Measurements from ENCODE around the gene ZNF469. TPM values are rescaled to one million over a fixed set of nuclear protein-coding genes. Genes with fewer than 3 reads are reported as not detected.

Gene ZNF469
- total and polyA plus RNA-seq, 2 of the 13 experiments (the other 11 are each of a cell fraction or from before 2014, with no cell fraction given), result not detected

DNA sequence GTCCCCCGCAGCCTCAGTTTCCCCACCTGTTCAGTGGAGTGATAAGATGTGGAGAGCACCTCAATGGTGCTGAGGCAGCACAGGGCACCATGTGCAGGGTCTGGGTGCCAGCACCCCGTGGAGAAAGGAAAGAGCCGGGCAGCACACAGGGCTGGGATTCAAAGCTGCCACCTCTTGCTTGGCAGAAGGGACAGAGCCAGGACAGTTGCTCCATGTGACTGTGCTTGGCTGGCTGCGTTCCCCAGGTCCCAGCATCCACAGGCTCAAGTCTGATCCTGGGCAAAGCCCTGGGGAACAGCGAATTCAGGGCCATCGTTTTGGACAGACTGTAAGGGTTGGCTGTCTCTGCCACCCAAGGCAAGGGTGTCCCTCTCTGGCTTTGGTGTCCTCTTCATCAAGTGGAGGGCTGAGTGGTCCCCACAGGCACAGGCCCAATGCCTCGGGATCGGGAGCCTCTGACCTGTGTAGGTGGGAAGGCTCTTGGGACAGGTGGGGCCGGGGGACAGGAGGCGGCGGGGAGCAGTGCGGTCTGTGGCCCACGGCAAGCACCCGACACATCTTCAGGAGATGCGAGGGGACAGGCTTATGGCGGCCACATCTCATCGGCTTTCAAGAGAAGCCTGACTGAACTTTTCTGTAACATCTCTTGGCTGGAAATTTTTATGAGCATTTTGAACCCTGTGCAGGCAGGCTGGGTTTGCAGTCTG is 8.5 kb downstream of the ZNF469 start:
- no peak for ATAC-seq
- ChIA-PET CTCF (ENCODE audit: low intra/inter-chr PET ratio, low total read pairs) (no interaction called here), POLR2A (no interaction called here)
- TF ChIP-seq ZNF761 (CRISPR knock-in tag; conservative IDR thresholded peaks at IDR 0.05), result no peak
- no peak for TF ChIP-seq ASH2L (IDR thresholded peaks at IDR 0.05; ENCODE audit: insufficient read length, low read depth, low read length)
- TF ChIP-seq, protein P1, sequence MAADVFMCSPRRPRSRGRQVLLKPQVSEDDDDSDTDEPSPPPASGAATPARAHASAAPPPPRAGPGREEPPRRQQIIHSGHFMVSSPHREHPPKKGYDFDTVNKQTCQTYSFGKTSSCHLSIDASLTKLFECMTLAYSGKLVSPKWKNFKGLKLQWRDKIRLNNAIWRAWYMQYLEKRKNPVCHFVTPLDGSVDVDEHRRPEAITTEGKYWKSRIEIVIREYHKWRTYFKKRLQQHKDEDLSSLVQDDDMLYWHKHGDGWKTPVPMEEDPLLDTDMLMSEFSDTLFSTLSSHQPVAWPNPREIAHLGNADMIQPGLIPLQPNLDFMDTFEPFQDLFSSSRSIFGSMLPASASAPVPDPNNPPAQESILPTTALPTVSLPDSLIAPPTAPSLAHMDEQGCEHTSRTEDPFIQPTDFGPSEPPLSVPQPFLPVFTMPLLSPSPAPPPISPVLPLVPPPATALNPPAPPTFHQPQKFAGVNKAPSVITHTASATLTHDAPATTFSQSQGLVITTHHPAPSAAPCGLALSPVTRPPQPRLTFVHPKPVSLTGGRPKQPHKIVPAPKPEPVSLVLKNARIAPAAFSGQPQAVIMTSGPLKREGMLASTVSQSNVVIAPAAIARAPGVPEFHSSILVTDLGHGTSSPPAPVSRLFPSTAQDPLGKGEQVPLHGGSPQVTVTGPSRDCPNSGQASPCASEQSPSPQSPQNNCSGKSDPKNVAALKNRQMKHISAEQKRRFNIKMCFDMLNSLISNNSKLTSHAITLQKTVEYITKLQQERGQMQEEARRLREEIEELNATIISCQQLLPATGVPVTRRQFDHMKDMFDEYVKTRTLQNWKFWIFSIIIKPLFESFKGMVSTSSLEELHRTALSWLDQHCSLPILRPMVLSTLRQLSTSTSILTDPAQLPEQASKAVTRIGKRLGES (CRISPR knock-in tag; IDR thresholded peaks at IDR 0.05; ENCODE audit: borderline replicate concordance), result no peak
- no peak for TF ChIP-seq MAFK (conservative IDR thresholded peaks at IDR 0.05 in 1 of 2, IDR thresholded peaks at IDR 0.05 in 1 of 2; ENCODE audit: low read length in 2 of 2)
- TF ChIP-seq KDM5B (CRISPR knock-in tag; IDR thresholded peaks at IDR 0.05; ENCODE audit: borderline replicate concordance), result no peak
- TF ChIP-seq, protein P2, sequence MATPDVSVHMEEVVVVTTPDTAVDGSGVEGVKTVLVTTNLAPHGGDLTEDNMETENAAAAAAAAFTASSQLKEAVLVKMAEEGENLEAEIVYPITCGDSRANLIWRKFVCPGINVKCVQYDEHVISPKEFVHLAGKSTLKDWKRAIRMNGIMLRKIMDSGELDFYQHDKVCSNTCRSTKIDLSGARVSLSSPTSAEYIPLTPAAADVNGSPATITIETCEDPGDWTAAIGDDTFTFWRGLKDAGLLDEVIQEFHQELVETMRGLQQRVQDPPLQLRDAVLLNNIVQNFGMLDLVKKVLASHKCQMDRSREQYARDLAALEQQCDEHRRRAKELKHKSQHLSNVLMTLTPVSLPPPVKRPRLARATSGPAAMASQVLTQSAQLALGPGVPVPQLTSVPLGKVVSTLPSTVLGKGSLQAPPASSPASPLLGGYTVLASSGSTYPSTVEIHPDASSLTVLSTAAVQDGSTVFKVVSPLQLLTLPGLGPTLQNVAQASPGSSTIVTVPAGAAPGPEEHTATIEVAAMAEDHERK (CRISPR knock-in tag; IDR thresholded peaks at IDR 0.05; ENCODE audit: low read depth), result no peak
- no peak for TF ChIP-seq POGZ (CRISPR knock-in tag; IDR thresholded peaks at IDR 0.05)
- TF ChIP-seq, protein P3, sequence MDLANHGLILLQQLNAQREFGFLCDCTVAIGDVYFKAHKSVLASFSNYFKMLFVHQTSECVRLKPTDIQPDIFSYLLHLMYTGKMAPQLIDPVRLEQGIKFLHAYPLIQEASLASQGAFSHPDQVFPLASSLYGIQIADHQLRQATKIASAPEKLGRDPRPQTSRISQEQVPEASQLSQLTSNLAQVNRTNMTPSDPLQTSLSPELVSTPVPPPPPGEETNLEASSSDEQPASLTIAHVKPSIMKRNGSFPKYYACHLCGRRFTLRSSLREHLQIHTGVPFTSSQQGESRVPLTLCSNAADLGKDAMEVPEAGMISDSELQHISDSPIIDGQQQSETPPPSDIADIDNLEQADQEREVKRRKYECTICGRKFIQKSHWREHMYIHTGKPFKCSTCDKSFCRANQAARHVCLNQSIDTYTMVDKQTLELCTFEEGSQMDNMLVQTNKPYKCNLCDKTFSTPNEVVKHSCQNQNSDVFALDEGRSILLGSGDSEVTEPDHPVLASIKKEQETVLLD (CRISPR knock-in tag; IDR thresholded peaks at IDR 0.05; ENCODE audit: low read depth), result no peak
- TF ChIP-seq RXRB (CRISPR knock-in tag; IDR thresholded peaks at IDR 0.05; ENCODE audit: borderline replicate concordance), result no peak
- TF ChIP-seq ZMYM2 (CRISPR knock-in tag; IDR thresholded peaks at IDR 0.05), result no peak
- TF ChIP-seq, protein P4, sequence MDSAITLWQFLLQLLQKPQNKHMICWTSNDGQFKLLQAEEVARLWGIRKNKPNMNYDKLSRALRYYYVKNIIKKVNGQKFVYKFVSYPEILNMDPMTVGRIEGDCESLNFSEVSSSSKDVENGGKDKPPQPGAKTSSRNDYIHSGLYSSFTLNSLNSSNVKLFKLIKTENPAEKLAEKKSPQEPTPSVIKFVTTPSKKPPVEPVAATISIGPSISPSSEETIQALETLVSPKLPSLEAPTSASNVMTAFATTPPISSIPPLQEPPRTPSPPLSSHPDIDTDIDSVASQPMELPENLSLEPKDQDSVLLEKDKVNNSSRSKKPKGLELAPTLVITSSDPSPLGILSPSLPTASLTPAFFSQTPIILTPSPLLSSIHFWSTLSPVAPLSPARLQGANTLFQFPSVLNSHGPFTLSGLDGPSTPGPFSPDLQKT (CRISPR knock-in tag; IDR thresholded peaks at IDR 0.05; ENCODE audit: borderline replicate concordance), result no peak
- no peak for TF ChIP-seq NFE2 (CRISPR knock-in tag; IDR thresholded peaks at IDR 0.05)
- no peak for TF ChIP-seq MIXL1 (CRISPR knock-in tag; IDR thresholded peaks at IDR 0.05)
- TF ChIP-seq JUND (CRISPR knock-in tag; IDR thresholded peaks at IDR 0.05), result no peak
- TF ChIP-seq SIX1 (CRISPR knock-in tag; IDR thresholded peaks at IDR 0.05; ENCODE audit: borderline replicate concordance), result no peak
- TF ChIP-seq, protein P5, sequence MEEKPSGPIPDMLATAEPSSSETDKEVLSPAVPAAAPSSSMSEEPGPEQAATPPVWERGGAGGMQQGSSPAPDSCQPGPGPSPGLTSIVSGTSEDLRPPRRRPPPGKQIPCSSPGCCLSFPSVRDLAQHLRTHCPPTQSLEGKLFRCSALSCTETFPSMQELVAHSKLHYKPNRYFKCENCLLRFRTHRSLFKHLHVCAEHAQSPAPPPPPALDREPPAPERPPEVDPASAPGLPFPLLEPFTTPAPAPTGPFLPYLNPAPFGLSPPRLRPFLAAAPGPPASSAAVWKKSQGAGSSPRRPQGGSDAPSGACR (CRISPR knock-in tag; IDR thresholded peaks at IDR 0.05), result no peak
- no peaks in the 10 kb centered on the region for H3K79me2 ChIP-seq (ENCODE audit: insufficient read depth, low read length)
- H4K20me1 ChIP-seq (ENCODE audit: insufficient read depth, low read length), result no peaks in the 10 kb centered on the region
- peaks cover 12% of the 10 kb centered on the region for H3K4me1 ChIP-seq (ENCODE audit: insufficient read depth, low read length)
- peaks cover 58 to 97% of the 10 kb centered on the region in 2 experiments for H3K27me3 ChIP-seq (ENCODE audit: control insufficient read depth in 1 of 2, insufficient read depth in 2 of 2, low read length in 2 of 2)
- FAIRE-seq, result no peak
- in situ Hi-C loops (cut with HindIII; ENCODE audit: extremely low pct_ligation_motif_present, low pct_unique_long_range_greater_than_20kb) (no loop called here), intact Hi-C loops (cut with micrococcal nuclease; ENCODE audit: unreplicated experiment) (no loop called here)
- no peak overlapping the region for H3K4me3 ChIP-seq (replicated peaks in 1 of 3; ENCODE audit: insufficient read depth in 1 of 3, low read depth in 2 of 3, low read length in 3 of 3)
- DNase-seq (ENCODE audit: low spot score), result no peak
- no peak overlapping the region for H2AFZ ChIP-seq (ENCODE audit: low read length)
- whole genome bisulfite sequencing (ENCODE audit: low lambda C conversion rate), result 23% methylated on average over 17 of the region's 17 CpGs
- no peak overlapping the region for H3K9ac ChIP-seq (ENCODE audit: insufficient read depth, low read depth, low read length)
- no peak overlapping the region for H3K4me2 ChIP-seq (ENCODE audit: low read depth, low read length)
- H3K36me3 ChIP-seq (replicated peaks in 1 of 2; ENCODE audit: control insufficient read depth in 1 of 2, insufficient read depth in 2 of 2, low read length in 2 of 2), result no peaks in the 10 kb centered on the region
- BruUV-seq (replicated peaks), result no TSS peak
- H3K27ac ChIP-seq (ENCODE audit: extremely low read length, insufficient read depth, low read length), result no peak overlapping the region
- no peaks in the 10 kb centered on the region for H3K9me3 ChIP-seq (ENCODE audit: low read length)
